ENCODE measurements around the gene USH2A.

DNA sequence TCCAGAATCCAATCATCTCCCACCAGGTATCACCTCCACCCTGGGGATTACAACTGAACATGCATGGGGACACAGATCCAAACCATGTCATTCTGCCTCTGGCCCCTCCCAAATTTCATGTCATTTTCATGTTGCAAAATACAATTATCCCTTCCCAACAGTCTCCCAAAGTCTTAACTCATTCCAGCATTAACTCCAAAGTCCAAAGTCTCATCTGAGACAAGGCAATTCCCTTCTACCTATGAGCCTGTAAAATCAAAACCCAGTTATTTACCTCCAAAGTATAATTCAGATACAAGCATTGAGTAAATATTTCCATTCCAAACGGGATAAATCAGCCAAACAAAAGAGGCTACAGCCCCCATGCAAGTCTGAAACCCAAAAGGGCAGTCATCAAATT lies 73.1 kb downstream of the USH2A start:
- TF ChIP-seq, protein P1, sequence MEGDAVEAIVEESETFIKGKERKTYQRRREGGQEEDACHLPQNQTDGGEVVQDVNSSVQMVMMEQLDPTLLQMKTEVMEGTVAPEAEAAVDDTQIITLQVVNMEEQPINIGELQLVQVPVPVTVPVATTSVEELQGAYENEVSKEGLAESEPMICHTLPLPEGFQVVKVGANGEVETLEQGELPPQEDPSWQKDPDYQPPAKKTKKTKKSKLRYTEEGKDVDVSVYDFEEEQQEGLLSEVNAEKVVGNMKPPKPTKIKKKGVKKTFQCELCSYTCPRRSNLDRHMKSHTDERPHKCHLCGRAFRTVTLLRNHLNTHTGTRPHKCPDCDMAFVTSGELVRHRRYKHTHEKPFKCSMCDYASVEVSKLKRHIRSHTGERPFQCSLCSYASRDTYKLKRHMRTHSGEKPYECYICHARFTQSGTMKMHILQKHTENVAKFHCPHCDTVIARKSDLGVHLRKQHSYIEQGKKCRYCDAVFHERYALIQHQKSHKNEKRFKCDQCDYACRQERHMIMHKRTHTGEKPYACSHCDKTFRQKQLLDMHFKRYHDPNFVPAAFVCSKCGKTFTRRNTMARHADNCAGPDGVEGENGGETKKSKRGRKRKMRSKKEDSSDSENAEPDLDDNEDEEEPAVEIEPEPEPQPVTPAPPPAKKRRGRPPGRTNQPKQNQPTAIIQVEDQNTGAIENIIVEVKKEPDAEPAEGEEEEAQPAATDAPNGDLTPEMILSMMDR (IDR thresholded peaks at IDR 0.05), result no peak
- no peak for TF ChIP-seq POLR2A (IDR thresholded peaks at IDR 0.05)

Measured in adrenal gland (tissue), 5 donors.